ENCODE measurements around the gene LCP1.

The LCP1 gene

DNA sequence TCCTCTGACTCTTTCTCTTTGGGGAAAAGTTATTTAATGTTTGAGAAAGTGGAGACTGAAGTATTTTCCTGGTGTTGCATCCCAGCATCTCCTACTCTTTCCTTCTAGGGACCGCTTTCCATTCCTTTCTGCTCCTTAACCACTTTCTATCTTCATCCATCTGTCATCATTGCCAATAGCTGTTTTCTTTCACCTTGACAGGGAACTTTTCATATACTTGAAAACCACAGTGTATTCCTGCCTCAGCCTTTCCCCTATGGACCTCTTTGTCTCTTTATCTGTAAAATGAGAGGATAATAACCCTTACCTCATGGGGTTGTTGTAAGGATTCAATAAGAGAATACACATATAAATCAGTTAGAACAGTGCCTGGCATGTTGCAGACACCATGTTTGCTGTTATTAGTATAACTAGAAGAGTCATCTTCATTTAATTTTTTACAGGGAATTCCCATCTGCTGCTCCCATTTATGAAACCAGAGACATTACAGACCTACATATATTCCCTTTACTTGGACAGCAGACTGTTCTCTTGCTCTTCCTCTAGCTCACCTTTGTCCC lies 31.8 kb downstream of the LCP1 start:
- no peak for TF ChIP-seq CTCF (IDR thresholded peaks at IDR 0.05; ENCODE audit: low read depth, low read length, missing control alignments)
- H3K4me3 ChIP-seq (ENCODE audit: low read depth, low read length): no peak overlapping the region
- no peak for DNase-seq (ENCODE audit: low read depth)

- TF ChIP-seq CTCF (IDR thresholded peaks at IDR 0.05; ENCODE audit: low read depth, low read length, missing control alignments): no peak
- H3K4me3 ChIP-seq (ENCODE audit: low read depth, low read length): no peak overlapping the region
- DNase-seq (ENCODE audit: low read depth): no peak
These were observed 32.5 kb downstream of the LCP1 start for GRCh38 chr13:46149272-46150133.

DNA sequence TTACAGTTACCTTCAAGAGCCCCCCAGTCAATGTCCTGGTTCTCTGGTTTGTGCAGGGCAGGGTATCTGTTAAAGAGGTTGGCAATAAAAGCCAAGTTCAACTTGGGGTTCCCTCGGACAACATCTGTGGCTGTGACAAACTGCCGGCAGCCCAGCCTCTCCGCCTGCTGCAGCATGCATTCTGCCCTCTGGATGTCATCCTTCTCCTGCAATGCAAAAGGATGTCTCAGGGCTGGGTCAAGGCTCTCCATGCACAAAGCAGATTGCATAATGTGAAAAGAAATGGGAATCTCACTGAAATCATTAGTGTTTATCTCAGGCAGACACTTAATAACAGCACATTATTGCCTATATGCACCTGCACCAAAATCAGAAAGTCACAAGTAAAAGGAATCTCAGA lies 35.1 kb downstream of the LCP1 start:
- DNase-seq (ENCODE audit: low read depth): no peak
- peak; percentile 6 for TF ChIP-seq CTCF (IDR thresholded peaks at IDR 0.05; ENCODE audit: low read depth, low read length, missing control alignments)
- no peak overlapping the region for H3K4me3 ChIP-seq (ENCODE audit: low read depth, low read length)

GRCh38 chr13:46145950-46146349 lies 36.0 kb downstream of the LCP1 start:
- no peak for DNase-seq (ENCODE audit: low read depth)
- TF ChIP-seq CTCF (IDR thresholded peaks at IDR 0.05; ENCODE audit: low read depth, low read length, missing control alignments): no peak
- no peak overlapping the region for H3K4me3 ChIP-seq (ENCODE audit: low read depth, low read length)

DNA sequence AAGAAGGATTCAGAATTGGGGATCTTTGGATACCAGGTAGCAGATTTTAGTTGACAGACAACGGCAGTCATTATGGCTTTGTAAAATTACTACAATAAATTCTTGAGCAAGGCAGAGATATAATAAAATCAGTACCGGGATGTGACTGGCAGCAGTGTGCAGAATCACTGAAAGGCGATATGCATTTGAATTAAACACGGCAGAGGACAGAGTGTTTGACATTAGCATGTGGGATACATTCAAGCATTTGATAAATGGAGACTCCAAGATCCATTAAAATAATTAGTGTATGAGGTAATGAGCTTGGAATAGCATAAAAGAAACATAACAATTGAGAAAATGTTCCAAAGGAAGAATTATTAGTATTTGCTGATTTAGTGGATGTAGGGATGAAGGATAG lies 36.8 kb downstream of the LCP1 start:
- DNase-seq (ENCODE audit: low read depth): no peak
- no peak overlapping the region for H3K4me3 ChIP-seq (ENCODE audit: low read depth, low read length)
- TF ChIP-seq CTCF (IDR thresholded peaks at IDR 0.05; ENCODE audit: low read depth, low read length, missing control alignments): no peak

DNA sequence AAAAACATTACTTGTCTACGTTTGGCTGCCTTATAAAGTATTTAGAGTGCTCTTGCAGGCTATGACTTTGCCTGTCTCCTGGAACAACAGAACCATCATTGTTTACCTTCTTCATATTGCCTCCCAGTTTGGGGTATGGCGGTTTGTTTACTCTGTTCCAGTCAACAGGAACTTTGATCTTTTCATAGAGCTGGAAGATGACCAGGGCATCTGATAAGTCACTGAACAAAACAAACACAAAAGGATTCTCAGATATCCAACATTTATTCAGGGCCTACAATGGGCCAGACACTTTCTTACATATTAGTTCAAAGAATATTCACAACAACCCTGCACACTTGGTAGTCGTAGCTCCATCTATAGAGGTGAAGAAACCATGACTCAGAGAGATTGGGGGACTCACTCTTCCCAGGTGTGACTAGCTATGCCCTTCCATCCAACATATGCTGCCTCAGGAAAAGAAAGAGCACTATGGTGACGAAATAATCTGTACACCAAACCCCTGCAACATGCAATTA lies 38.7 kb downstream of the LCP1 start:
- no peak overlapping the region for H3K4me3 ChIP-seq (ENCODE audit: low read depth, low read length)
- no peak for TF ChIP-seq CTCF (IDR thresholded peaks at IDR 0.05; ENCODE audit: low read depth, low read length, missing control alignments)
- DNase-seq (ENCODE audit: low read depth): no peak
